CD4-positive, alpha-beta T cell (primary cell): ENCODE measurements around the gene HSDL2. TPM values are rescaled to one million over a fixed set of nuclear protein-coding genes. Genes with fewer than 3 reads are reported as not detected.
"Not testable (repeated sequence)": the region's sequence is repeated elsewhere in the genome, so short reads cannot be mapped to it uniquely, and the experiment has no call there.

Source experiments
- ATAC-seq: fragments of 200-7000 bp; cut with Tn5 transposase; one replicate; pipeline ENCODE4 v1.10.0; 2022; ENCODE audit warnings: mild to moderate bottlenecking; ENCODE audit not compliant: poor library complexity
- CTCF ChIA-PET: fragments of 350-600 bp; sonication (Branson Sonifier 250); formaldehyde crosslinking; loops from one replicate; lab custom pipeline; 2021; ENCODE audit warnings: antibody characterized with exemption, inconsistent platforms; lab: Charles Lee
- POLR2A ChIA-PET: fragments of 350-600 bp; sonication (Branson Sonifier 250); formaldehyde crosslinking; loops from one replicate; lab custom pipeline; 2021; ENCODE audit warnings: antibody characterized with exemption, inconsistent platforms; lab: Charles Lee
- DNase-seq, 14 experiments: peaks; one replicate each; pipeline ENCODE4 v3.0.0-alpha.2; 2013 to 2020; ENCODE audit warnings: mixed read lengths in 2 of 14
- H3K27ac ChIP-seq, 2 donors: one replicate each; pipeline versions ENCODE4 v1.5.1 to v1.7.0; 2013; ENCODE audit warnings: low read length in 2 of 2, low read depth in 1 of 2, mild to moderate bottlenecking in 1 of 2
- H3K27me3 ChIP-seq, 2 experiments: 1 replicate in 1 of 2; 2 replicates in 1 of 2; pipeline versions ENCODE4 v1.6.1 to v1.7.0; 2013; ENCODE audit warnings: low read length in 2 of 2, control low read depth in 1 of 2, mild to moderate bottlenecking in 1 of 2, moderate library complexity in 1 of 2; ENCODE audit not compliant: insufficient read depth in 2 of 2, control insufficient read depth in 1 of 2
- H3K36me3 ChIP-seq: one replicate; pipeline ENCODE4 v1.6.1; 2013; ENCODE audit warnings: low read length, control low read depth; ENCODE audit not compliant: insufficient read depth
- H3K4me1 ChIP-seq: one replicate; pipeline ENCODE4 v1.6.1; 2013; ENCODE audit warnings: low read length, control low read depth; ENCODE audit not compliant: insufficient read depth
- H3K4me3 ChIP-seq: one replicate; pipeline ENCODE4 v1.5.1; 2013; ENCODE audit warnings: mild to moderate bottlenecking, low read length, moderate library complexity
- H3K9me3 ChIP-seq, 2 experiments: 1 replicate in 1 of 2; 2 replicates in 1 of 2; pipeline versions ENCODE4 v1.6.1 to v1.7.0; 2013; ENCODE audit warnings: low read length in 2 of 2, mild to moderate bottlenecking in 2 of 2, control low read depth in 1 of 2, moderate library complexity in 1 of 2; ENCODE audit not compliant: control insufficient read depth in 1 of 2, insufficient read depth in 1 of 2
- H3K27ac Mint-ChIP-seq: one replicate; pipeline ENCODE4 v1.8.0; 2020; ENCODE audit warnings: mixed read lengths
- H3K27me3 Mint-ChIP-seq: one replicate; pipeline ENCODE4 v1.8.0; 2021; ENCODE audit warnings: mixed read lengths
- H3K36me3 Mint-ChIP-seq: one replicate; pipeline ENCODE4 v1.8.0; 2021; ENCODE audit warnings: low read depth, mixed read lengths
- H3K4me1 Mint-ChIP-seq: one replicate; pipeline ENCODE4 v1.8.0; 2021; ENCODE audit warnings: low read depth, mixed read lengths
- H3K4me3 Mint-ChIP-seq: one replicate; pipeline ENCODE4 v1.8.0; 2020; ENCODE audit warnings: mild to moderate bottlenecking, mixed read lengths
- H3K9me3 Mint-ChIP-seq: one replicate; pipeline ENCODE4 v1.8.0; 2020; ENCODE audit warnings: mixed read lengths
- CTCF ChIP-seq: fragments of 200-600 bp; IDR thresholded peaks from one replicate; pipeline ENCODE4 v1.8.0; 2022; ENCODE audit warnings: antibody characterized with exemption, mild to moderate bottlenecking
- intact Hi-C, 2 experiments: fragments of 100-400 bp; cut with DNase I in 1 of 2; cut with micrococcal nuclease in 1 of 2; formaldehyde crosslinking; loops; one replicate each; pipeline versions ENCODE4 v1.15.1 to v1.9.0; 2023 to 2025; cut with DNase I, micrococcal nuclease
- total RNA-seq, 174 experiments: library from RNA in 2 of 174; stranded (reverse) in 2 of 174; gene quantifications; one replicate each; pipeline ENCODE4 v1.2.3 and lab custom pipeline; 2021 to 2026

HSDL2 gene
- total RNA-seq, 2 experiments from 2014 or later: 3.8 to 4.9 TPM

GRCh38 chr9:112408819-112409218 lies 28.9 kb downstream of the HSDL2 start:
- Histone ChIP-seq H3K27me3 (no peaks in the 10 kb centered on the region), H3K36me3 (peaks cover 14% of the 10 kb centered on the region), H3K9me3 (no peaks in the 10 kb centered on the region), H3K4me3 (no peak overlapping the region), H3K4me1 (no peaks in the 10 kb centered on the region), H3K27ac (no peak overlapping the region)
- no peak for TF ChIP-seq CTCF
- ChIA-PET POLR2A (no interaction called here), CTCF (no interaction called here)
- H3K36me3 Mint-ChIP-seq: peaks cover 65% of the 10 kb centered on the region
- no peaks in the 10 kb centered on the region for H3K9me3 Mint-ChIP-seq
- intact Hi-C loops: no loop called here
- no peak for ATAC-seq
- no peaks in the 10 kb centered on the region for H3K4me1 Mint-ChIP-seq
- DNase-seq: no peak
- no peaks in the 10 kb centered on the region for H3K27me3 Mint-ChIP-seq
- H3K4me3 Mint-ChIP-seq: no peak overlapping the region
- no peak overlapping the region for H3K27ac Mint-ChIP-seq

GRCh38 chr9:112409758-112410157 lies 29.9 kb downstream of the HSDL2 start:
- Mint-ChIP-seq H3K27ac (no peak overlapping the region), H3K4me1 (no peaks in the 10 kb centered on the region), H3K4me3 (no peak overlapping the region), H3K27me3 (no peaks in the 10 kb centered on the region), H3K9me3 (no peaks in the 10 kb centered on the region), H3K36me3 (peaks cover 56% of the 10 kb centered on the region)
- ChIA-PET CTCF (no interaction called here), POLR2A (no interaction called here)
- Histone ChIP-seq H3K27ac (no peak overlapping the region), H3K4me1 (no peaks in the 10 kb centered on the region), H3K4me3 (no peak overlapping the region), H3K36me3 (peaks cover 14% of the 10 kb centered on the region), H3K9me3 (no peaks in the 10 kb centered on the region), H3K27me3 (no peaks in the 10 kb centered on the region)
- DNase-seq (no peak), ATAC-seq (no peak)
- TF ChIP-seq CTCF: no peak
- intact Hi-C loops: no loop called here

GRCh38 chr9:112411626-112412027 lies 31.7 kb downstream of the HSDL2 start:
- ChIA-PET CTCF (no interaction called here), POLR2A (no interaction called here)
- DNase-seq (no peak), ATAC-seq (no peak)
- no peaks in the 10 kb centered on the region for H3K9me3 ChIP-seq
- no peak overlapping the region for H3K4me3 ChIP-seq
- Mint-ChIP-seq H3K4me3 (no peak overlapping the region), H3K4me1 (no peaks in the 10 kb centered on the region), H3K27ac (no peak overlapping the region), H3K9me3 (no peaks in the 10 kb centered on the region), H3K27me3 (no peaks in the 10 kb centered on the region), H3K36me3 (peaks cover 43% of the 10 kb centered on the region)
- intact Hi-C loops: no loop called here
- H3K4me1 ChIP-seq: no peaks in the 10 kb centered on the region
- H3K27ac ChIP-seq: no peak overlapping the region
- no peaks in the 10 kb centered on the region for H3K27me3 ChIP-seq
- no peak for TF ChIP-seq CTCF
- peaks cover 14% of the 10 kb centered on the region for H3K36me3 ChIP-seq

- CTCF ChIA-PET, H3K27ac Mint-ChIP-seq, H3K9me3 Mint-ChIP-seq, H3K36me3 ChIP-seq, H3K4me3 ChIP-seq, POLR2A ChIA-PET, DNase-seq, H3K27me3 Mint-ChIP-seq, H3K4me1 Mint-ChIP-seq, H3K27me3 ChIP-seq, H3K27ac ChIP-seq, H3K4me1 ChIP-seq, ATAC-seq, H3K9me3 ChIP-seq, intact Hi-C loops, H3K4me3 Mint-ChIP-seq: not testable (repeated sequence)
- peaks cover 24% of the 10 kb centered on the region for H3K36me3 Mint-ChIP-seq
Measured at GRCh38 chr9:112413728-112414127, 33.8 kb downstream of the HSDL2 start.
